Measurements from ENCODE around the gene PARP15.

DNA sequence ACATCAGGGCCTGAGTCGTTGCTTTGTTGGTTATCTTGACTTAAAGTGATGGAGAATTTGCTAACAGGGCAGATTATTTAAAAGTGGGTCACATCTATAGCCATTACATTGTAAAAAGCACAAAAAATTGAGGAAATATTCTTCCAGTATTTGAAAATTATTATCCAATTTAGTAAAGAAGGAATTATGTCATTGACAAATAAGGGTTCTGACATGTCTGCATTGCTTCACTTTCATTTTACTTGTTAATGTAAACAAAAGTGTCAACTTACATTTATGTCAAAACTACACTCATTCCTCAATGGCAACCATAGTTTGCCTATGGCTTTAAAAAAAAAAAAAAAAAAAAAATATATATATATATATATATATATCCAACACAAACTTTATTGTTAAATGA lies 99.8 kb downstream of the PARP15 start:
- no peak for TF ChIP-seq POLR2A (IDR thresholded peaks at IDR 0.05; ENCODE audit: low read depth, low read length)
- no peak for TF ChIP-seq POLR2AphosphoS5 (IDR thresholded peaks at IDR 0.05; ENCODE audit: low read depth, low read length)
- TF ChIP-seq POU2F2 (IDR thresholded peaks at IDR 0.05; ENCODE audit: low read depth, low read length): no peak
- TF ChIP-seq TAF1 (IDR thresholded peaks at IDR 0.05; ENCODE audit: low read depth, low read length): no peak
- TF ChIP-seq SPI1 (IDR thresholded peaks at IDR 0.05; ENCODE audit: low read depth, low read length): no peak

Data from GM12891 (cell line).